ENCODE measurements around the gene SELENOO.
A peak's percentile ranks its signal among the peaks of the same experiment; 100 is the strongest.

SELENOO gene

GRCh38 chr22:50171965-50172421, 28.8 kb upstream of the SELENOO start:
- no peak for DNase-seq

GRCh38 chr22:50173311-50173982, 27.4 kb upstream of the SELENOO start:
- DNase-seq, result no peak

- DNase-seq, result no peak
Observed at GRCh38 chr22:50173983-50174355, 26.8 kb upstream of the SELENOO start.

- DNase-seq, result no peak
Observed at GRCh38 chr22:50174382-50175190, 26.2 kb upstream of the SELENOO start.

GRCh38 chr22:50175191-50175461, 25.7 kb upstream of the SELENOO start:
- DNase-seq, result no peak

- no peak for DNase-seq
Observed at GRCh38 chr22:50175921-50176849, 24.6 kb upstream of the SELENOO start.

- no peak for DNase-seq
Observed at GRCh38 chr22:50176850-50177536, 23.8 kb upstream of the SELENOO start.

GRCh38 chr22:50177537-50178470, 23.0 kb upstream of the SELENOO start:
- no peak for DNase-seq

- no peak for DNase-seq
Observed at GRCh38 chr22:50178471-50178864, 22.3 kb upstream of the SELENOO start.

GRCh38 chr22:50178871-50179869, 21.6 kb upstream of the SELENOO start:
- DNase-seq, result no peak

GRCh38 chr22:50179937-50180726, 20.7 kb upstream of the SELENOO start:
- DNase-seq, result no peak

GRCh38 chr22:50180727-50181521, 19.9 kb upstream of the SELENOO start:
- no peak for DNase-seq

GRCh38 chr22:50182176-50183081, 18.4 kb upstream of the SELENOO start:
- no peak for DNase-seq

- no peak for DNase-seq
Observed at GRCh38 chr22:50183141-50183971, 17.5 kb upstream of the SELENOO start.

GRCh38 chr22:50184004-50184901, 16.6 kb upstream of the SELENOO start:
- DNase-seq, result peak; percentile 16

Data from NCI-H226 (cell line).